Gastrocnemius medialis (tissue), 4 donors: ENCODE data around the gene SELENOK.

Experiments used
- POLR2A ChIP-seq, 2 donors: fragments of 450-650 bp; IDR thresholded peaks; one replicate each; pipeline ENCODE4 v1.6.1; 2017; ENCODE audit warnings: antibody characterized with exemption in 2 of 2, mild to moderate bottlenecking in 2 of 2, moderate library complexity in 2 of 2
- TF ChIP-seq, protein P1 (sequence below), 5 experiments: fragments of 450-650 bp in 3 of 5; fragments of 200-600 bp in 2 of 5; sonication (generic) in 2 of 5; IDR thresholded peaks in 4 of 5; conservative IDR thresholded peaks in 1 of 5; 1 replicate in 4 of 5; 2 replicates in 1 of 5; pipeline ENCODE4 v1.5.1; 2016 to 2019; ENCODE audit warnings: antibody characterized with exemption in 5 of 5, mild to moderate bottlenecking in 3 of 5, moderate library complexity in 3 of 5

DNA sequence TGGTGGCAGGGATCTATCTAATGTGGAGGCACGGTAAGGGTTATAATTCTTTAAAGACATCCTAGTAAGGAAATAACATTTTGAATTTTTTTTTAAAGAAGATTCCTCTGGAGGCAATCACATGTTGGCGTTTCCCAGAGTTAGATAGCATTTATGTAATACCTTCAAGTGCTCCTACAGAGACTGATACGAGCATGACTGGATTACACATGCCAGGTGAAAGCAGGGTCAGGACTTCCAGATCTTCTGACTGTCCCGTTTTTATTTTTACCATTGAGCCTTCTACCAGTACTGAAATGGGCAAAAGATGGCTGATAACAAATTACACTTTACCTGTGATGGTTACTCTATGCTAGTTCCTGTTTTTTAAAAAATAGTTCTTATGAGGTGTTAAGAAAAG lies 31.5 kb downstream of the SELENOK start:
- TF ChIP-seq, protein P1, sequence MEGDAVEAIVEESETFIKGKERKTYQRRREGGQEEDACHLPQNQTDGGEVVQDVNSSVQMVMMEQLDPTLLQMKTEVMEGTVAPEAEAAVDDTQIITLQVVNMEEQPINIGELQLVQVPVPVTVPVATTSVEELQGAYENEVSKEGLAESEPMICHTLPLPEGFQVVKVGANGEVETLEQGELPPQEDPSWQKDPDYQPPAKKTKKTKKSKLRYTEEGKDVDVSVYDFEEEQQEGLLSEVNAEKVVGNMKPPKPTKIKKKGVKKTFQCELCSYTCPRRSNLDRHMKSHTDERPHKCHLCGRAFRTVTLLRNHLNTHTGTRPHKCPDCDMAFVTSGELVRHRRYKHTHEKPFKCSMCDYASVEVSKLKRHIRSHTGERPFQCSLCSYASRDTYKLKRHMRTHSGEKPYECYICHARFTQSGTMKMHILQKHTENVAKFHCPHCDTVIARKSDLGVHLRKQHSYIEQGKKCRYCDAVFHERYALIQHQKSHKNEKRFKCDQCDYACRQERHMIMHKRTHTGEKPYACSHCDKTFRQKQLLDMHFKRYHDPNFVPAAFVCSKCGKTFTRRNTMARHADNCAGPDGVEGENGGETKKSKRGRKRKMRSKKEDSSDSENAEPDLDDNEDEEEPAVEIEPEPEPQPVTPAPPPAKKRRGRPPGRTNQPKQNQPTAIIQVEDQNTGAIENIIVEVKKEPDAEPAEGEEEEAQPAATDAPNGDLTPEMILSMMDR (IDR thresholded peaks at IDR 0.05 in 4 of 5, conservative IDR thresholded peaks at IDR 0.05 in 1 of 5): no peak
- no peak for TF ChIP-seq POLR2A (IDR thresholded peaks at IDR 0.05)
